MM.1S (cell line): ENCODE measurements around the gene C5orf15.
A peak's percentile ranks its signal among the peaks of the same experiment; 100 is the strongest.

Experiments used
- DNase-seq: peaks from one replicate; pipeline ENCODE4 v3.0.0-alpha.2; 2015
- H2AFZ ChIP-seq: fragments of 300-600 bp; sonication (generic); 2 replicates; pipeline ENCODE4 v1.6.0; 2016; ENCODE audit warnings: antibody characterized with exemption, low read length
- H3F3A ChIP-seq: fragments of 300-600 bp; sonication (generic); 2 replicates; pipeline ENCODE4 v1.6.1; 2016; ENCODE audit warnings: mild to moderate bottlenecking, antibody characterized with exemption, low read length, moderate library complexity, mixed read lengths; ENCODE audit not compliant: insufficient read depth
- H3K27ac ChIP-seq: fragments of 300-600 bp; sonication (generic); 2 replicates; pipeline ENCODE4 v1.5.1; 2016; ENCODE audit warnings: mild to moderate bottlenecking, low read length
- H3K27me3 ChIP-seq: fragments of 300-600 bp; sonication (generic); replicated peaks from 2 replicates; pipeline ENCODE4 v1.6.0; 2016; ENCODE audit warnings: low read length; ENCODE audit not compliant: insufficient read depth
- H3K36me3 ChIP-seq: fragments of 300-600 bp; sonication (generic); replicated peaks from 2 replicates; pipeline ENCODE4 v1.6.1; 2016; ENCODE audit warnings: mild to moderate bottlenecking, low read length, mixed read lengths; ENCODE audit not compliant: insufficient read depth
- H3K4me1 ChIP-seq: fragments of 300-600 bp; sonication (generic); 2 replicates; pipeline ENCODE4 v1.6.1; 2016; ENCODE audit warnings: low read length, mixed read lengths
- H3K4me2 ChIP-seq: fragments of 300-600 bp; sonication (generic); 2 replicates; pipeline ENCODE4 v1.6.0; 2016; ENCODE audit warnings: low read depth, low read length
- H3K4me3 ChIP-seq: fragments of 300-600 bp; sonication (generic); 2 replicates; pipeline ENCODE4 v1.5.1; 2016; ENCODE audit warnings: low read length, mixed read lengths
- H3K79me2 ChIP-seq: fragments of 300-600 bp; sonication (generic); 2 replicates; pipeline ENCODE4 v1.6.1; 2016; ENCODE audit warnings: mixed run types, low read length, mixed read lengths
- H3K9ac ChIP-seq: fragments of 300-600 bp; sonication (generic); 2 replicates; pipeline ENCODE4 v1.6.1; 2016; ENCODE audit warnings: low read length, mixed read lengths
- H3K9me2 ChIP-seq: fragments of 300-600 bp; sonication (generic); replicated peaks from 2 replicates; pipeline ENCODE4 v1.6.1; 2016; ENCODE audit warnings: mild to moderate bottlenecking, low read length, mixed read lengths; ENCODE audit not compliant: insufficient read depth
- H3K9me3 ChIP-seq: fragments of 300-600 bp; sonication (generic); replicated peaks from 2 replicates; pipeline ENCODE4 v1.6.1; 2016; ENCODE audit warnings: mild to moderate bottlenecking, low read length, mixed read lengths; ENCODE audit not compliant: insufficient read depth
- H4K20me1 ChIP-seq: fragments of 300-600 bp; sonication (generic); 2 replicates; pipeline ENCODE4 v1.6.1; 2016; ENCODE audit warnings: mild to moderate bottlenecking, low read length, moderate library complexity, mixed read lengths; ENCODE audit not compliant: insufficient read depth
- EZH2 ChIP-seq: fragments of 300-600 bp; sonication (generic); optimal IDR thresholded peaks from 2 replicates; pipeline ENCODE3; 2017; ENCODE audit warnings: low read depth, mild to moderate bottlenecking, antibody characterized with exemption, low read length, mixed read lengths
- EZH2phosphoT487 ChIP-seq: fragments of 300-600 bp; sonication (generic); IDR thresholded peaks from 2 replicates; pipeline ENCODE4 v1.6.1; 2018; ENCODE audit warnings: antibody characterized with exemption, low read length
- TF ChIP-seq, protein P1 (sequence below): fragments of 300-600 bp; sonication (generic); IDR thresholded peaks from 2 replicates; pipeline ENCODE4 v1.5.1; 2016; ENCODE audit warnings: antibody characterized with exemption, low read length, mixed read lengths

Gene C5orf15

GRCh38 chr5:134000696-134001453 lies 32.5 kb upstream of the C5orf15 start:
- Histone ChIP-seq H3K36me3 (0 out of 2 replicates have a peak, but pooled peaks cover 5% of the 10 kb centered on the region), H3K79me2 (peaks cover 93% of the 10 kb centered on the region), H2AFZ (no peak overlapping the region), H4K20me1 (peaks cover 69% of the 10 kb centered on the region), H3F3A (peaks cover 6% of the 10 kb centered on the region; the same call in 1 of the 2 replicates), H3K4me2 (0 out of 2 replicates have a peak overlapping the region, but pooled peaks have one; percentile 20), H3K27me3 (no peaks in the 10 kb centered on the region), H3K9ac (no peak overlapping the region), H3K4me3 (no peak overlapping the region), H3K4me1 (peaks cover 17% of the 10 kb centered on the region), H3K27ac (no peak overlapping the region), H3K9me3 (no peaks in the 10 kb centered on the region), H3K9me2 (no peaks in the 10 kb centered on the region)
- DNase-seq: no peak
- TF ChIP-seq EZH2phosphoT487 (no peak), EZH2 (no peak)
- TF ChIP-seq, protein P1, sequence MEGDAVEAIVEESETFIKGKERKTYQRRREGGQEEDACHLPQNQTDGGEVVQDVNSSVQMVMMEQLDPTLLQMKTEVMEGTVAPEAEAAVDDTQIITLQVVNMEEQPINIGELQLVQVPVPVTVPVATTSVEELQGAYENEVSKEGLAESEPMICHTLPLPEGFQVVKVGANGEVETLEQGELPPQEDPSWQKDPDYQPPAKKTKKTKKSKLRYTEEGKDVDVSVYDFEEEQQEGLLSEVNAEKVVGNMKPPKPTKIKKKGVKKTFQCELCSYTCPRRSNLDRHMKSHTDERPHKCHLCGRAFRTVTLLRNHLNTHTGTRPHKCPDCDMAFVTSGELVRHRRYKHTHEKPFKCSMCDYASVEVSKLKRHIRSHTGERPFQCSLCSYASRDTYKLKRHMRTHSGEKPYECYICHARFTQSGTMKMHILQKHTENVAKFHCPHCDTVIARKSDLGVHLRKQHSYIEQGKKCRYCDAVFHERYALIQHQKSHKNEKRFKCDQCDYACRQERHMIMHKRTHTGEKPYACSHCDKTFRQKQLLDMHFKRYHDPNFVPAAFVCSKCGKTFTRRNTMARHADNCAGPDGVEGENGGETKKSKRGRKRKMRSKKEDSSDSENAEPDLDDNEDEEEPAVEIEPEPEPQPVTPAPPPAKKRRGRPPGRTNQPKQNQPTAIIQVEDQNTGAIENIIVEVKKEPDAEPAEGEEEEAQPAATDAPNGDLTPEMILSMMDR: no peak

GRCh38 chr5:134000091-134000511 lies 31.7 kb upstream of the C5orf15 start:
- Histone ChIP-seq H3K4me3 (no peak overlapping the region), H3K9ac (no peak overlapping the region), H3K4me2 (no peak overlapping the region), H3K36me3 (0 out of 2 replicates have a peak, but pooled peaks cover 5% of the 10 kb centered on the region), H4K20me1 (peaks cover 77% of the 10 kb centered on the region), H3F3A (peaks cover 4% of the 10 kb centered on the region; the same call in 1 of the 2 replicates), H3K9me3 (no peaks in the 10 kb centered on the region), H3K27ac (no peak overlapping the region), H2AFZ (no peak overlapping the region), H3K4me1 (peaks cover 18% of the 10 kb centered on the region), H3K9me2 (no peaks in the 10 kb centered on the region), H3K79me2 (peaks cover 94% of the 10 kb centered on the region), H3K27me3 (no peaks in the 10 kb centered on the region)
- TF ChIP-seq EZH2phosphoT487 (no peak), EZH2 (no peak)
- TF ChIP-seq, protein P1: no peak
- no peak for DNase-seq

- Histone ChIP-seq H3K4me3 (no peak overlapping the region), H3K9ac (no peak overlapping the region), H4K20me1 (peaks cover 90% of the 10 kb centered on the region), H3K9me2 (no peaks in the 10 kb centered on the region), H3K4me2 (no peak overlapping the region), H2AFZ (no peak overlapping the region), H3K9me3 (no peaks in the 10 kb centered on the region), H3K36me3 (0 out of 2 replicates have a peak, but pooled peaks cover 5% of the 10 kb centered on the region), H3K79me2 (peaks cover 100% of the 10 kb centered on the region), H3F3A (no peaks in the 10 kb centered on the region), H3K4me1 (peaks cover 18% of the 10 kb centered on the region), H3K27ac (no peak overlapping the region), H3K27me3 (no peaks in the 10 kb centered on the region)
- no peak for TF ChIP-seq EZH2
- TF ChIP-seq, protein P1: no peak
- TF ChIP-seq EZH2phosphoT487: no peak
- DNase-seq: no peak
Observed at GRCh38 chr5:133998807-133999206, 30.4 kb upstream of the C5orf15 start.
